Measurements from ENCODE around the gene PRDM8. TPM values are rescaled to one million over a fixed set of nuclear protein-coding genes. Genes with fewer than 3 reads are reported as not detected.

The PRDM8 gene
- total and polyA plus RNA-seq, 10 donors: 0.99 to 5.1 (median 3.0) TPM

DNA sequence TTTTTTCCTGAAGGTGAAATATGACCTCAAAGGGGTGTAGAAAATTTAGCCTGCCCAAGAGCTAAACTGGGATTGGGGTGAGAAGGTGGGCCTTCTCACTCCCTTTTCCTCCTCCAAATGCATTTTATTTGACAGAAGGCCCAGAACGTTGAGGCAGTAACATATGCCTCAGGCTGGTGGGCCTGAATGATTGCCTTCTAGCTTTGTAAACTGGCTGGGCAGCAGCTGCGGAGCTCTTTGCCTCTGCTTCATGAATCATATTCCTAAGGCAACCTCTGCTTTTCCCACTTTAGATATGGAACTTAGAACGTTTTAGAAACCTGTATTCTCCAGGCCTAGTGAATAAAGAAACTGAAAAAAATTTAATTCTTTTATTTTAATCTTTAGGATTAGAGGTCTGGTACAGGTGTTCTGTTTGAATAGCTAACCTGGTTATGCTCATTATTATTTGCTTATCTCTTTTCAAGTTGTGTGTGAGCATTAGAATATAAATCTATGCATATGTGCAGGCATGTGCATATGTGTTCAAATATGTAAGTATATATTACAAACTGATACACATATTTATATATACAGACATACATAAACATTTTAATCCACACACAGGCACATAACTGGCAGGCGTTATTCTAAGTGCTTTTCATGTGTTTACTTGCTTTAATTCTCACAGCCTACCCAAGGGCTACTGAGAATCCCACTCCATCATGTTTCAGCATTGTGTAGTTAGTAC, 11.5 kb downstream of the PRDM8 start:
- TF ChIP-seq, protein P1, sequence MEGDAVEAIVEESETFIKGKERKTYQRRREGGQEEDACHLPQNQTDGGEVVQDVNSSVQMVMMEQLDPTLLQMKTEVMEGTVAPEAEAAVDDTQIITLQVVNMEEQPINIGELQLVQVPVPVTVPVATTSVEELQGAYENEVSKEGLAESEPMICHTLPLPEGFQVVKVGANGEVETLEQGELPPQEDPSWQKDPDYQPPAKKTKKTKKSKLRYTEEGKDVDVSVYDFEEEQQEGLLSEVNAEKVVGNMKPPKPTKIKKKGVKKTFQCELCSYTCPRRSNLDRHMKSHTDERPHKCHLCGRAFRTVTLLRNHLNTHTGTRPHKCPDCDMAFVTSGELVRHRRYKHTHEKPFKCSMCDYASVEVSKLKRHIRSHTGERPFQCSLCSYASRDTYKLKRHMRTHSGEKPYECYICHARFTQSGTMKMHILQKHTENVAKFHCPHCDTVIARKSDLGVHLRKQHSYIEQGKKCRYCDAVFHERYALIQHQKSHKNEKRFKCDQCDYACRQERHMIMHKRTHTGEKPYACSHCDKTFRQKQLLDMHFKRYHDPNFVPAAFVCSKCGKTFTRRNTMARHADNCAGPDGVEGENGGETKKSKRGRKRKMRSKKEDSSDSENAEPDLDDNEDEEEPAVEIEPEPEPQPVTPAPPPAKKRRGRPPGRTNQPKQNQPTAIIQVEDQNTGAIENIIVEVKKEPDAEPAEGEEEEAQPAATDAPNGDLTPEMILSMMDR (IDR thresholded peaks at IDR 0.05 in 8 of 11, conservative IDR thresholded peaks at IDR 0.05 in 3 of 11): no peak
- WGBS, 5 donors: 80 to 90% (median 85%) methylated on average over 4 of the region's 4 CpGs
- peaks cover 0 to 33% (median 17%) of the 10 kb centered on the region in 7 donors for H3K27me3 ChIP-seq (replicated peaks in 1 of 7)
- intact Hi-C loops (cut with DNase I; ENCODE audit: low total_unique reads): no loop called here
- no peaks in the 10 kb centered on the region for H3K9me3 ChIP-seq
- H3K4me1 ChIP-seq: peaks cover 0 to 11% (median under 1%) of the 10 kb centered on the region in 6 donors
- H3K36me3 ChIP-seq: no peaks in the 10 kb centered on the region
- no peak for DNase-seq
- H3K27ac ChIP-seq: no peak overlapping the region
- H3K4me3 ChIP-seq: no peak overlapping the region

DNA sequence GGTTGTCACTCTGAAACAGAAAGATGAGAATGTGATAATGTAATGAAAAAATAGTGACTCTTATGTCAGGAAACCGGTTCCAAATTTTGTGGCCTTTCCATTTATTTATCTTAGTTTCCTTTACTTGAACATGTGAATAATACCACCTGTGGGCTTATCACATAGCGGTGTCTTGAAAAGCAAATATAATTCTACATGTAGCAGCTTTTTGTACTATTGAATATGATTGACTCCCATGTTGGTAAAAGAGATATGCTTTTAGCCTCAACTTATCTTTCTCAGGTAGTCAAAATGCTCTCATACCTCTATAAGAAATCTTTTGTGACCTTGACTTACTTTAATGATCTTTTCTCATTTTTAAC, 12.0 kb downstream of the PRDM8 start:
- intact Hi-C loops (cut with DNase I; ENCODE audit: low total_unique reads): no loop called here
- H3K36me3 ChIP-seq: no peaks in the 10 kb centered on the region
- WGBS, 5 donors: 93 to 96% (median 94%) methylated on average over 2 of the region's 2 CpGs
- no peaks in the 10 kb centered on the region for H3K9me3 ChIP-seq
- H3K4me3 ChIP-seq: no peak overlapping the region
- DNase-seq: no peak
- no peak for TF ChIP-seq POLR2A (IDR thresholded peaks at IDR 0.05)
- no peak for TF ChIP-seq POLR2AphosphoS5 (IDR thresholded peaks at IDR 0.05)
- TF ChIP-seq, protein P1 (IDR thresholded peaks at IDR 0.05 in 8 of 11, conservative IDR thresholded peaks at IDR 0.05 in 3 of 11): no peak
- H3K27me3 ChIP-seq (replicated peaks in 1 of 7): peaks cover 0 to 30% (median 17%) of the 10 kb centered on the region in 7 donors
- H3K4me1 ChIP-seq: peaks cover 0 to 10% (median 0%) of the 10 kb centered on the region in 6 donors
- no peak overlapping the region for H3K27ac ChIP-seq

DNA sequence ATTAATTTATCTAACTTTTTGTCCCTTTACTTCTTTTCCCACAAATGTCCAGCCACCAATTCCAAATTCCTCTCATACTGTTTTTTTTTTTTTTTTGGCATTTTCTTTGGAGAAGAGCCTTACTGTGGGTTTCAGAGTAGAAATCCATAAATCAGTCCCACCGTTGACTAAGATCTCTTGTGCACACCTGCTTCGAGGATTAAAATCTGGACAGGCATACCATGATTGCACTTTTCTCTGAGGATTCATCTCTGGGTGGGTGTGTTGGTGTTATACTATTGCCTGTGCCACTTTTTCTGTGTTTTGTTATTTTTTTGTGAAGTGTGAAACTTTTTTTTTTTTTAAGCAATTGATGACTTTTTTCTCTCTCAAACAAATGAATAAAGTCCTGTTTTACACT, 13.2 kb downstream of the PRDM8 start:
- no peaks in the 10 kb centered on the region for H3K36me3 ChIP-seq
- intact Hi-C loops (cut with DNase I; ENCODE audit: low total_unique reads): no loop called here
- 66 to 74% (median 72%) methylated on average over 2 of the region's 2 CpGs for WGBS, 5 donors
- no peaks in the 10 kb centered on the region for H3K9me3 ChIP-seq
- H3K4me3 ChIP-seq: no peak overlapping the region
- peaks cover 0 to 10% (median 0%) of the 10 kb centered on the region in 6 donors for H3K4me1 ChIP-seq
- TF ChIP-seq, protein P1 (IDR thresholded peaks at IDR 0.05 in 8 of 11, conservative IDR thresholded peaks at IDR 0.05 in 3 of 11): no peak
- TF ChIP-seq POLR2A (IDR thresholded peaks at IDR 0.05) (no peak), POLR2AphosphoS5 (IDR thresholded peaks at IDR 0.05) (no peak)
- DNase-seq: no peak
- no peak overlapping the region for H3K27ac ChIP-seq
- H3K27me3 ChIP-seq (replicated peaks in 1 of 7): peaks cover 0 to 30% (median 17%) of the 10 kb centered on the region in 7 donors

DNA sequence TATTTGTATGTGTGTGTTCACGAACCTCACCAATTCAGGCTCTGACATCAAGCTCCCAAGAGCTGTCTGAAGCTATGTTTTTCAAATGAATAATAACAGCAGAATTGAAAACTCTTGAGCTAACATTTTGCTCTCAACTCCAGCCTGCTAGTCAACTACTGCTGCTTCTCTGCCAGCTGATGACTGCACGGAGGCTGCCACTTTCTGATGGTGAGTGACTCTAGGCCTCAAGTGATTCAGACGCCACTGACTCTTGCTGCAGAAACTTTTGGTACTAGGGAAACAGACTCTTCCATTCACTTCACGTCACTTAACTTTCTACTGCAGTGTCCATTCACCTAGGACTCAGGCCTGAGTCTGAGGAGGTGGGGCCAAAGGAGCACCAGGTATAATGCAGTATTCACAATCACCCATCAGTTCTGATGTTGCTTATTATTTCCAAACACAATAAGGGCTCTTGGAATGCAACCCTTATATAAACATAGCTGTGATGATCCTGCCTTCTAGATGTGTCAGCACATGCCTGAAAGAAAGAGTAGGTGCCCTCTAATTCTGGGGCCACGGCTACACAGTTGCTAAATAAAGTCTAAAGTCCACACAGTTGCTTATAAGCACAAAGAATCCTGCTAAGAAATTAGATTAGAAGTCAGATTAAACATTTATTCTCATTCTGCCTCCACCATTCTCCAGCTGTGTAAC, 16.0 kb downstream of the PRDM8 start:
- WGBS, 5 donors: 75 to 96% (median 89%) methylated on average over 5 of the region's 5 CpGs
- Histone ChIP-seq H3K9me3 (no peaks in the 10 kb centered on the region), H3K4me3 (no peak overlapping the region), H3K27ac (no peak overlapping the region), H3K36me3 (no peaks in the 10 kb centered on the region), H3K27me3 (replicated peaks in 1 of 7) (peaks cover 0 to 26% (median 9%) of the 10 kb centered on the region in 7 donors), H3K4me1 (peaks cover 0 to 6% (median 0%) of the 10 kb centered on the region in 6 donors)
- no peak for DNase-seq
- intact Hi-C loops (cut with DNase I; ENCODE audit: low total_unique reads): no loop called here
- TF ChIP-seq POLR2AphosphoS5 (IDR thresholded peaks at IDR 0.05): no peak
- TF ChIP-seq, protein P1 (IDR thresholded peaks at IDR 0.05 in 8 of 11, conservative IDR thresholded peaks at IDR 0.05 in 3 of 11): no peak

Data from spleen (tissue), 11 donors.